Left lung (tissue), 10 donors: ENCODE measurements around the gene CDKN1C. TPM values are rescaled to one million over a fixed set of nuclear protein-coding genes. Genes with fewer than 3 reads are reported as not detected.

ENCODE experiments used
- ATAC-seq: fragments of 200-7000 bp; cut with Tn5 transposase; one replicate; pipeline ENCODE4 v1.9.1; 2020; ENCODE audit warnings: moderate library complexity
- DNase-seq, 4 donors: peaks; one replicate each; pipeline ENCODE4 v3.0.0-alpha.2; 2013 to 2020
- H3K27ac ChIP-seq, 2 donors: fragments of 200-600 bp; sonication (generic) in 1 of 2; one replicate each; pipeline versions ENCODE4 v1.5.0 to v1.8.0; 2020 to 2021
- H3K27me3 ChIP-seq, 2 donors: fragments of 200-600 bp; sonication (generic) in 1 of 2; one replicate each; pipeline versions ENCODE4 v1.5.0 to v1.8.0; 2020 to 2021
- H3K36me3 ChIP-seq, 2 donors: fragments of 200-600 bp; sonication (generic) in 1 of 2; one replicate each; pipeline versions ENCODE4 v1.5.0 to v1.8.0; 2020 to 2021
- H3K4me1 ChIP-seq, 2 donors: fragments of 200-600 bp; one replicate each; pipeline ENCODE4 v1.8.0; 2021
- H3K4me3 ChIP-seq, 2 donors: fragments of 200-600 bp; sonication (generic) in 1 of 2; one replicate each; pipeline versions ENCODE4 v1.5.0 to v1.8.0; 2020 to 2021; ENCODE audit warnings: mild to moderate bottlenecking in 1 of 2
- H3K9me3 ChIP-seq, 2 donors: fragments of 200-600 bp; sonication (generic) in 1 of 2; one replicate each; pipeline versions ENCODE4 v1.5.0 to v1.8.0; 2020 to 2021
- CTCF ChIP-seq, 2 donors: fragments of 200-600 bp; sonication (generic) in 1 of 2; IDR thresholded peaks; one replicate each; pipeline versions ENCODE4 v1.5.0 to v1.8.0; 2021; ENCODE audit warnings: antibody characterized with exemption in 2 of 2
- intact Hi-C, 2 donors: fragments of 100-400 bp; cut with DNase I; formaldehyde crosslinking; loops; one replicate each; pipeline versions ENCODE4 v1.11.2 to v1.14.2; 2022
- polyA plus RNA-seq, 6 donors: library from polyadenylated mRNA; unstranded; fragments of 120-200 nt; gene quantifications; one replicate each; pipeline ENCODE4 v1.2.1, GENCODE V29; 2013; ENCODE audit not compliant: insufficient read length in 6 of 6
- total RNA-seq, 2 donors: library from RNA; stranded (reverse); fragmentation: NEBNext Ultra II Directional; extraction: Animal tissue kit (Norgen Biotek cat#: 25700); gene quantifications; one replicate each; pipeline ENCODE4 v1.2.1, GENCODE V29; 2021
- donor health status: DM: no; HTN: yes; CAD: no.
- donor health status: DM: no; HTN: no; CAD: no.

CDKN1C gene
- total and polyA plus RNA-seq, 8 donors = 18.0 to 90.1 (median 67.6) TPM

- intact Hi-C loops = no loop called here
- H3K4me1 ChIP-seq = peaks cover 0 to 11% of the 10 kb centered on the region in 2 donors
- no peaks in the 10 kb centered on the region for H3K36me3 ChIP-seq
- H3K4me3 ChIP-seq = no peak overlapping the region
- ATAC-seq (no peak), DNase-seq (no peak)
- peaks cover 7 to 58% of the 10 kb centered on the region in 2 donors for H3K27me3 ChIP-seq
- H3K27ac ChIP-seq = no peak overlapping the region
- H3K9me3 ChIP-seq = no peaks in the 10 kb centered on the region
- TF ChIP-seq CTCF (IDR thresholded peaks at IDR 0.05) = no peak
These were observed 22.3 kb downstream of the CDKN1C start for GRCh38 chr11:2863276-2863618.

- Histone ChIP-seq H3K9me3 (no peaks in the 10 kb centered on the region), H3K4me1 (peaks cover 0 to 11% of the 10 kb centered on the region in 2 donors), H3K27ac (no peak overlapping the region), H3K36me3 (no peaks in the 10 kb centered on the region), H3K4me3 (no peak overlapping the region), H3K27me3 (peaks cover 7 to 52% of the 10 kb centered on the region in 2 donors)
- TF ChIP-seq CTCF (IDR thresholded peaks at IDR 0.05) = no peak
- DNase-seq = no peak
- intact Hi-C loops = no loop called here
- no peak for ATAC-seq
These were observed 22.9 kb downstream of the CDKN1C start for GRCh38 chr11:2862395-2863275.

GRCh38 chr11:2860636-2861035, 24.9 kb downstream of the CDKN1C start:
- no peak overlapping the region for H3K4me3 ChIP-seq
- DNase-seq = no peak
- peaks cover 7 to 46% of the 10 kb centered on the region in 2 donors for H3K27me3 ChIP-seq
- peaks cover 0 to 11% of the 10 kb centered on the region in 2 donors for H3K4me1 ChIP-seq
- intact Hi-C loops = no loop called here
- ATAC-seq = no peak
- no peaks in the 10 kb centered on the region for H3K36me3 ChIP-seq
- no peak overlapping the region for H3K27ac ChIP-seq
- H3K9me3 ChIP-seq = no peaks in the 10 kb centered on the region
- no peak for TF ChIP-seq CTCF (IDR thresholded peaks at IDR 0.05)

- DNase-seq (no peak), ATAC-seq (no peak)
- no peak for TF ChIP-seq CTCF (IDR thresholded peaks at IDR 0.05)
- H3K9me3 ChIP-seq = no peaks in the 10 kb centered on the region
- no peaks in the 10 kb centered on the region for H3K36me3 ChIP-seq
- intact Hi-C loops = no loop called here
- no peak overlapping the region for H3K4me3 ChIP-seq
- H3K27ac ChIP-seq = no peak overlapping the region
- H3K4me1 ChIP-seq = peaks cover 0 to 11% of the 10 kb centered on the region in 2 donors
- H3K27me3 ChIP-seq = peaks cover 7 to 43% of the 10 kb centered on the region in 2 donors
These were observed 25.9 kb downstream of the CDKN1C start for GRCh38 chr11:2859699-2860037.

GRCh38 chr11:2858995-2859698, 26.4 kb downstream of the CDKN1C start:
- H3K36me3 ChIP-seq = no peaks in the 10 kb centered on the region
- H3K4me1 ChIP-seq = peaks cover 0 to 11% of the 10 kb centered on the region in 2 donors
- intact Hi-C loops = no loop called here
- no peak overlapping the region for H3K4me3 ChIP-seq
- H3K27me3 ChIP-seq = peaks cover 7 to 38% of the 10 kb centered on the region in 2 donors
- DNase-seq = no peak
- no peak overlapping the region for H3K27ac ChIP-seq
- TF ChIP-seq CTCF (IDR thresholded peaks at IDR 0.05) = no peak
- no peaks in the 10 kb centered on the region for H3K9me3 ChIP-seq
- ATAC-seq = no peak
